ENCODE measurements around the gene FBXW8.

Gene FBXW8

GRCh38 chr12:116887897-116888296, 22.9 kb upstream of the FBXW8 start:
- no peak for DNase-seq

GRCh38 chr12:116890330-116890729, 20.4 kb upstream of the FBXW8 start:
- no peak for DNase-seq

GRCh38 chr12:116891019-116891418, 19.7 kb upstream of the FBXW8 start:
- DNase-seq, result no peak

GRCh38 chr12:116892349-116893140, 18.2 kb upstream of the FBXW8 start:
- DNase-seq, result no peak

- DNase-seq, result no peak
Observed at GRCh38 chr12:116894913-116895312, 15.8 kb upstream of the FBXW8 start.

- no peak for DNase-seq
Observed at GRCh38 chr12:116896411-116896924, 14.3 kb upstream of the FBXW8 start.

GRCh38 chr12:116897476-116897875, 13.3 kb upstream of the FBXW8 start:
- DNase-seq, result no peak

- DNase-seq, result no peak
Observed at GRCh38 chr12:116898669-116899068, 12.1 kb upstream of the FBXW8 start.

GRCh38 chr12:116901612-116902011, 9.1 kb upstream of the FBXW8 start:
- no peak for DNase-seq

- DNase-seq, result no peak
Observed at GRCh38 chr12:116903818-116904217, 6.9 kb upstream of the FBXW8 start.

GRCh38 chr12:116906285-116906684, 4.5 kb upstream of the FBXW8 start:
- no peak for DNase-seq

- DNase-seq, result no peak
Observed at GRCh38 chr12:116910280-116910644, 488 bp upstream of the FBXW8 start.

GRCh38 chr12:116915326-116915725, 4.6 kb downstream of the FBXW8 start:
- DNase-seq, result no peak

GRCh38 chr12:116916122-116916521, 5.4 kb downstream of the FBXW8 start:
- no peak for DNase-seq

GRCh38 chr12:116916714-116917114, 6.0 kb downstream of the FBXW8 start:
- DNase-seq, result no peak

GRCh38 chr12:116918464-116918863, 7.7 kb downstream of the FBXW8 start:
- no peak for DNase-seq

- DNase-seq, result peak; percentile 34
Observed at GRCh38 chr12:116919247-116919661, 8.5 kb downstream of the FBXW8 start.

GRCh38 chr12:116919706-116920485, 9.1 kb downstream of the FBXW8 start:
- no peak for DNase-seq

- DNase-seq, result no peak
Observed at GRCh38 chr12:116920939-116921338, 10.2 kb downstream of the FBXW8 start.

- DNase-seq, result no peak
Observed at GRCh38 chr12:116922194-116922897, 11.6 kb downstream of the FBXW8 start.

- no peak for DNase-seq
Observed at GRCh38 chr12:116924558-116925453, 14.1 kb downstream of the FBXW8 start.
